ENCODE data around the gene VMP1.
"Not testable (repeated sequence)": the region's sequence is repeated elsewhere in the genome, so short reads cannot be mapped to it uniquely, and the experiment has no call there.

The VMP1 gene

GRCh38 chr17:59800530-59800942 is 93.1 kb downstream of the VMP1 start:
- no peak for DNase-seq
- H3K4me3 Mint-ChIP-seq: no peak overlapping the region
- peaks cover 10% of the 10 kb centered on the region for H3K36me3 Mint-ChIP-seq
- peaks cover 28% of the 10 kb centered on the region for H3K4me1 Mint-ChIP-seq
- no peaks in the 10 kb centered on the region for H3K9me3 Mint-ChIP-seq
- CTCF ChIA-PET: no interaction called here
- H3K27ac Mint-ChIP-seq: no peak overlapping the region
- no peaks in the 10 kb centered on the region for H3K27me3 Mint-ChIP-seq

DNA sequence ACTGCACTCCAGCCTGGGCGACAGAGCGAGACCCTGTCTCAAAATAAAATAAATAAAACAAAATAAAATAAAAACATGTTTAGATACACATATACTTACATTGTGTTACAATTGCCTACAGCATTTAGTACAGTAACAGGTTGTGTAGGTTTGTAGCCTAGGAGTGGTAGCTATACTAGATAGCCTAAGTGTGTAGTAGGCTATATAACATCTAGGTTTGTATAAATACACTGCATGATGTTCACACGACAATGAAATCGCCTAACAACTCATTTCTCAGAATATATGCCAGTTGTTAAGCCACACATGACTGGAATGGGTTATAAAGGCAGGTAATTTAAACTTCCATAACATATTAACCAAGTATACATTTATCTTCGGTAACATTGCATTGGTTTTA is 94.7 kb downstream of the VMP1 start:
- H3K4me1 Mint-ChIP-seq: peaks cover 20% of the 10 kb centered on the region
- no peaks in the 10 kb centered on the region for H3K27me3 Mint-ChIP-seq
- H3K36me3 Mint-ChIP-seq: peaks cover 5% of the 10 kb centered on the region
- no peak for DNase-seq
- H3K27ac Mint-ChIP-seq: no peak overlapping the region
- CTCF ChIA-PET: no interaction called here
- no peaks in the 10 kb centered on the region for H3K9me3 Mint-ChIP-seq
- H3K4me3 Mint-ChIP-seq: no peak overlapping the region

DNA sequence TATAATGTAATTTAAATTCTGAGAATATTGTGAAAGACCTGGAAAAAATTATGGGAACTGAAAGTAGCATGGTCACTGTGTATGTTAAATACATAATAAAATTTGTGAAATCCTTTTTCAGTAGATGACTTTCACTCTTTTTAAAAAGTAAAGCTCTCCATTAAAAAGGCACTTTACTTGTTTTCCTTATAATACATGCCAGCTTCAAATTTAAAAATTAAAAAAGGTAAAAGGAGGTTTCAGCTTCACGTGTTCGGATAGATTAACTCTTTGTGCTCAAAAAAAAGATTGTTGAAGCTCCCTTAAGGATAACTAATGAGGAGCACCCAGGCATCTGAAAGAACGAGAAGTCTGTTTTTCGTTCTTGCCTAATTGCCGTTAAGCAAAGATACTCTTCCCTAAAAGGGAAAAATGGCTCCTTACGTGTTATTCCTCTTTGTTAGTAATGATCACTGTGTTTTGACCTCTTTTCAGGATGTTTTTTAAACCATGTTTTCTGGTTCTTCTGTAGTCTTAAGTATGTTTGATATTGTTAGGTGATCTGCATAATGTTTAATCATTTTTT is 97.5 kb downstream of the VMP1 start:
- H3K27ac Mint-ChIP-seq: no peak overlapping the region
- CTCF ChIA-PET: no interaction called here
- H3K4me1 Mint-ChIP-seq: peaks cover 10% of the 10 kb centered on the region
- no peak overlapping the region for H3K4me3 Mint-ChIP-seq
- no peaks in the 10 kb centered on the region for H3K9me3 Mint-ChIP-seq
- no peaks in the 10 kb centered on the region for H3K27me3 Mint-ChIP-seq
- DNase-seq: no peak
- H3K36me3 Mint-ChIP-seq: peaks cover 17% of the 10 kb centered on the region

- H3K27ac Mint-ChIP-seq, H3K4me3 Mint-ChIP-seq, H3K27me3 Mint-ChIP-seq, DNase-seq, CTCF ChIA-PET, H3K9me3 Mint-ChIP-seq: not testable (repeated sequence)
- Mint-ChIP-seq H3K4me1 (peaks cover 10% of the 10 kb centered on the region), H3K36me3 (peaks cover 19% of the 10 kb centered on the region)
Observed at GRCh38 chr17:59806322-59806721, 98.9 kb downstream of the VMP1 start.

GRCh38 chr17:59807892-59808509 is 100.5 kb downstream of the VMP1 start:
- H3K4me1 Mint-ChIP-seq: peaks cover 19% of the 10 kb centered on the region
- no peaks in the 10 kb centered on the region for H3K27me3 Mint-ChIP-seq
- no peak overlapping the region for H3K27ac Mint-ChIP-seq
- H3K36me3 Mint-ChIP-seq: peaks cover 33% of the 10 kb centered on the region
- no peaks in the 10 kb centered on the region for H3K9me3 Mint-ChIP-seq
- no peak for DNase-seq
- CTCF ChIA-PET: no interaction called here
- no peak overlapping the region for H3K4me3 Mint-ChIP-seq

DNA sequence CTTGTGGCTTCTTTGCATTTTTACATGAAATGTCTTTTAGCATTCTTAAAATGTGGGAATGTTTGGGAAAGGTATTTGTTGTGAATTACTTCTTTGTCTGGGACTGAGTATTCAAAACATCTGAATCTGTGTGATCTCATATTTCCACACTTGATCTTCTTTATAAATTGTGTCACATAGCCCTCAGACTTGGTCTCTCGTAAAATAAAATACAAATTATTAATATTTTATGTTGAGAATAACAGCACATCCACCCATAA is 103.4 kb downstream of the VMP1 start:
- Mint-ChIP-seq H3K4me1 (peaks cover 18% of the 10 kb centered on the region), H3K27ac (no peak overlapping the region), H3K36me3 (peaks cover 38% of the 10 kb centered on the region), H3K9me3 (no peaks in the 10 kb centered on the region), H3K27me3 (no peaks in the 10 kb centered on the region), H3K4me3 (no peak overlapping the region)
- CTCF ChIA-PET: no interaction called here
- no peak for DNase-seq

- DNase-seq: no peak
- no peaks in the 10 kb centered on the region for H3K27me3 Mint-ChIP-seq
- H3K9me3 Mint-ChIP-seq: no peaks in the 10 kb centered on the region
- CTCF ChIA-PET: no interaction called here
- no peak overlapping the region for H3K4me3 Mint-ChIP-seq
- H3K36me3 Mint-ChIP-seq: peaks cover 40% of the 10 kb centered on the region
- H3K4me1 Mint-ChIP-seq: peaks cover 20% of the 10 kb centered on the region
- no peak overlapping the region for H3K27ac Mint-ChIP-seq
Observed at GRCh38 chr17:59811209-59811608, 103.8 kb downstream of the VMP1 start.

- Mint-ChIP-seq H3K36me3 (peaks cover 40% of the 10 kb centered on the region), H3K4me1 (peaks cover 20% of the 10 kb centered on the region), H3K4me3 (no peak overlapping the region), H3K27me3 (no peaks in the 10 kb centered on the region), H3K9me3 (no peaks in the 10 kb centered on the region), H3K27ac (no peak overlapping the region)
- CTCF ChIA-PET: no interaction called here
- no peak for DNase-seq
Observed at GRCh38 chr17:59812139-59812538, 104.7 kb downstream of the VMP1 start.

- peaks cover 32% of the 10 kb centered on the region for H3K36me3 Mint-ChIP-seq
- H3K4me3 Mint-ChIP-seq: no peak overlapping the region
- H3K9me3 Mint-ChIP-seq: no peaks in the 10 kb centered on the region
- CTCF ChIA-PET: interaction anchor here (1.1 kb wide), 1 partner anchor 11 kb away, joined by 3 read pairs; no protein-coding TSS in a partner anchor
- H3K27ac Mint-ChIP-seq: no peak overlapping the region
- DNase-seq: no peak
- no peaks in the 10 kb centered on the region for H3K27me3 Mint-ChIP-seq
- H3K4me1 Mint-ChIP-seq: peaks cover 13% of the 10 kb centered on the region
Observed at GRCh38 chr17:59814276-59814675, 106.8 kb downstream of the VMP1 start.

- H3K9me3 Mint-ChIP-seq: no peaks in the 10 kb centered on the region
- DNase-seq: no peak
- peaks cover 13% of the 10 kb centered on the region for H3K4me1 Mint-ChIP-seq
- CTCF ChIA-PET: interaction anchor here (1.1 kb wide), 1 partner anchor 11 kb away, joined by 3 read pairs; no protein-coding TSS in a partner anchor
- no peaks in the 10 kb centered on the region for H3K27me3 Mint-ChIP-seq
- H3K4me3 Mint-ChIP-seq: no peak overlapping the region
- H3K27ac Mint-ChIP-seq: no peak overlapping the region
- H3K36me3 Mint-ChIP-seq: peaks cover 30% of the 10 kb centered on the region
Observed at GRCh38 chr17:59814685-59815084, 107.2 kb downstream of the VMP1 start.

DNA sequence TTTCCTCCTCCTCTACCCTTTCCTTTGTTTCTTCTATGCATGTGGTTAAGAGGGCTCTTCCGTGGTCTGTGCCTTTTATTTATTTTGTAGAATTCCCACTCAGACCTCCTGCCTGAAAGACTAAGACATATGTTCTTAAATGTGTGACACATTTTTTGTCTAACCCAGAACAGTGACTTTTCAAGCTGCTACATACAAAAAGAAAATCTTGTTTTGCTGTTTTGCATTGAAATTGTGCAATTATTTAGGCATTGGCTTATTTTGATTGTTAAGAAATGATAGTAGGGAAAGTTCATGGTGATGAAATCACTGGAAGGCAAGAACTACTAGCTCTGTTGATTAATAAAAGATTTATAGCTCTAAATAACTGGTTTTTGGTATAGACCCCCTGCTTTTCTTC is 108.5 kb downstream of the VMP1 start:
- DNase-seq: no peak
- Mint-ChIP-seq H3K4me3 (no peak overlapping the region), H3K27me3 (no peaks in the 10 kb centered on the region), H3K36me3 (peaks cover 37% of the 10 kb centered on the region), H3K9me3 (no peaks in the 10 kb centered on the region), H3K4me1 (peaks cover 16% of the 10 kb centered on the region), H3K27ac (no peak overlapping the region)
- CTCF ChIA-PET: no interaction called here

DNA sequence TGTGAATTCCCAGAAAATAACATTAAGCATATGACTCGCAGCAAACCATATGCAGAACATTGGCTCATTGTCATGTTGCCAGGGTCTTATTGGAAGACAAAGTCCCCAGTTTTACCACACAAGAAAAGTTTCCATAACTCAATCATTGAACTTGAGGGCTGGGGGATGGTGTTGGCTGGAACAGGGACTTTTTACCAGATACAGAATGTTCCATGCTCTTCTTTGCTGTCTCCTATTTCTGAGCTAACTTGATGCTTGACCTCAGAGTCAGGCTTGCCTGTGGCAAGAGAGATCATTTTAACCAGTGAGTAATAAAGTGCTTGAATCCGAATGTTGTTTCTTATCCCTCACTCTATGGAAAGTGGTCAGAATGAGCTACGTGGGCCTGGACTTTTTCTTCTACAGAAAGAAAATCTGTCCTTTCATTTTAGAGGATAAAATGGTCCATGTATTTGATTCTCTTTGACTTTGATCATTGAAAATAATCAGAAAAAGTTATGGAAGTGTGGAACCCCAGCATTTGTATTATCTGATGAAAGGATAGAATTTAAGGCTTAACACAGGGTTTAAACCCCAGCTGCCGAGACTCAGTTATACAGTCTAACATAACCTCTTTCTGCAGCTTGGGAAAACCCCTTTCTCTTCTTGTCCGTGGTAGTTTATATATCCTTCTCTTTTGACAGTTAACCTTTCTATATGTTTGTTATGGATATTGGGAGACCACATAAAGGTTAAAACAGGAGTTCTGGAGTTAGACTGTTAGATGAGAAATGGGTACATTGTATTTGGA is 118.3 kb downstream of the VMP1 start:
- peaks cover 19% of the 10 kb centered on the region for H3K36me3 Mint-ChIP-seq
- CTCF ChIA-PET: interaction anchor here (0.7 to 2.1 kb wide), 3 partner anchors 28 to 72 kb away, joined by 3 to 9 read pairs (median 4); no protein-coding TSS in a partner anchor
- H3K9me3 Mint-ChIP-seq: no peaks in the 10 kb centered on the region
- peak overlapping the region; percentile 98 for H3K27ac Mint-ChIP-seq
- no peaks in the 10 kb centered on the region for H3K27me3 Mint-ChIP-seq
- H3K4me1 Mint-ChIP-seq: peaks cover 60% of the 10 kb centered on the region
- DNase-seq: no peak
- peak overlapping the region; percentile 47 for H3K4me3 Mint-ChIP-seq

GRCh38 chr17:59826706-59827453 is 119.4 kb downstream of the VMP1 start:
- peak overlapping the region; percentile 47 for H3K4me3 Mint-ChIP-seq
- no peak for DNase-seq
- peaks cover 69% of the 10 kb centered on the region for H3K4me1 Mint-ChIP-seq
- no peaks in the 10 kb centered on the region for H3K9me3 Mint-ChIP-seq
- peak overlapping the region; percentile 98 for H3K27ac Mint-ChIP-seq
- H3K36me3 Mint-ChIP-seq: peaks cover 22% of the 10 kb centered on the region
- H3K27me3 Mint-ChIP-seq: no peaks in the 10 kb centered on the region
- CTCF ChIA-PET: interaction anchor here (0.7 to 5.7 kb wide), 5 partner anchors 13 to 73 kb away, joined by 3 to 21 read pairs (median 4); no protein-coding TSS in a partner anchor

GRCh38 chr17:59827721-59828477 is 120.4 kb downstream of the VMP1 start:
- peaks cover 75% of the 10 kb centered on the region for H3K4me1 Mint-ChIP-seq
- CTCF ChIA-PET: interaction anchor here (1.4 to 5.7 kb wide), 6 partner anchors 21 to 76 kb away, joined by 3 to 21 read pairs (median 6); no protein-coding TSS in a partner anchor
- peak overlapping the region; percentile 98 for H3K27ac Mint-ChIP-seq
- peaks cover 20% of the 10 kb centered on the region for H3K36me3 Mint-ChIP-seq
- H3K27me3 Mint-ChIP-seq: no peaks in the 10 kb centered on the region
- no peaks in the 10 kb centered on the region for H3K9me3 Mint-ChIP-seq
- no peak for DNase-seq
- peak overlapping the region; percentile 75 for H3K4me3 Mint-ChIP-seq

All from activated naive CD4-positive, alpha-beta T cell treated with anti-CD3 and anti-CD28 coated beads, Interleukin-2, amount 10 ng/mL, durations not matched to agents 7 days and 5 days (primary cell).